HFFc6 (cell line): ENCODE data around the gene CRYBB1. TPM values are rescaled to one million over a fixed set of nuclear protein-coding genes. Genes with fewer than 3 reads are reported as not detected.

ENCODE experiments used
- DNase-seq: peaks from one replicate; pipeline ENCODE4 v3.0.0-alpha.2; 2018
- H3K27ac Mint-ChIP-seq: 2 replicates; pipeline ENCODE4 v1.8.0; 2020; ENCODE audit warnings: mild to moderate bottlenecking, mixed read lengths
- H3K27me3 Mint-ChIP-seq: 2 replicates; pipeline ENCODE4 v1.8.0; 2021; ENCODE audit warnings: mild to moderate bottlenecking, moderate library complexity, mixed read lengths; ENCODE audit not compliant: insufficient read depth
- H3K36me3 Mint-ChIP-seq: 2 replicates; pipeline ENCODE4 v1.8.0; 2021; ENCODE audit warnings: low read depth, mixed read lengths
- H3K4me1 Mint-ChIP-seq: 2 replicates; pipeline ENCODE4 v1.8.0; 2020; ENCODE audit warnings: low read depth, mixed read lengths
- H3K4me3 Mint-ChIP-seq: 2 replicates; pipeline ENCODE4 v1.8.0; 2020; ENCODE audit warnings: mild to moderate bottlenecking, moderate library complexity, mixed read lengths
- H3K9me3 Mint-ChIP-seq: 2 replicates; pipeline ENCODE4 v1.8.0; 2020; ENCODE audit warnings: mild to moderate bottlenecking, mixed read lengths
- microRNA-seq: library from miRNA; unstranded; fragments of <30 nt; microRNA quantifications from one replicate; pipeline ENCODE4, GENCODE V29; 2019
- total RNA-seq, 6 experiments: library from RNA; stranded (reverse); fragmentation: NEBNext Ultra II Directional; extraction: Animal tissue kit (Norgen Biotek cat#: 25700); gene quantifications; 2 replicates in 1 of 6; 3 replicates in 5 of 6; pipeline ENCODE4 v1.2.3, GENCODE V29; 2021
- TF ChIP-seq, protein P1 (sequence below): fragments of 200-600 bp; sonication (generic); IDR thresholded peaks from 2 replicates; pipeline ENCODE4 v1.5.0; 2021; ENCODE audit warnings: antibody characterized with exemption, mild to moderate bottlenecking

The CRYBB1 gene
- total RNA-seq, 6 experiments from 2014 or later: not detected

DNA sequence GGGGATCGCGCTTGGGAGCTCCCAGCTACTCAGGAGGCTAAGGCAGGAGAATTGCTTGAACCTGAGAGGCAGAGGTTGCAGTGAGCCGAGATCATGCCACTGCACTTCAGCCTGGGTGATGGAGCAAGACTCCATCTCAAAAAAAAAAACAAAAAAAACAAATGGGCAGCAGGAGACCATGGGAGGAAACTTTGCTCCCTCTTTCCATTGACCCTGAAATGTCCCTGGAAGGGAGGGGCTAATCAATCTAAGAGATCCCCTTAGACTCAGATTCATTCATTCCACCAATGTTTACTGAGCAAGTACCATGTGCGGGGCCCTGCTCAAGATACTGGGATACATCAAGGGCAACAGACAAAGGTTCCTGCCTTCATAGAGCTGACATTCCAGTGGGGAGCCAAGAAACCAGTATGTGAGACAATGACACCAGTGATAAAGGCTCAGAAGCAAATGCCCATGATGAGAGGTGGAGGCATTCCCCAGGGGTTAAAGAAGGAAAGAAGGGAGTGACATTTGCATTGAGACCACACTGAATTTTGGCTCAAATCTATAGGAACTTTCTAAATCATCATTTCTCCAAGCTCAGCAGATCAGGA lies 67.8 kb downstream of the CRYBB1 start:
- peaks cover 8% of the 10 kb centered on the region for H3K36me3 Mint-ChIP-seq
- peak overlapping the region; percentile 94 for H3K27ac Mint-ChIP-seq
- H3K4me3 Mint-ChIP-seq: peak overlapping the region; percentile 29
- peaks cover 1% of the 10 kb centered on the region; the same call in 1 of the 2 replicates for H3K27me3 Mint-ChIP-seq
- peak; percentile 9 for DNase-seq
- peaks cover 71% of the 10 kb centered on the region for H3K4me1 Mint-ChIP-seq
- TF ChIP-seq, protein P1, sequence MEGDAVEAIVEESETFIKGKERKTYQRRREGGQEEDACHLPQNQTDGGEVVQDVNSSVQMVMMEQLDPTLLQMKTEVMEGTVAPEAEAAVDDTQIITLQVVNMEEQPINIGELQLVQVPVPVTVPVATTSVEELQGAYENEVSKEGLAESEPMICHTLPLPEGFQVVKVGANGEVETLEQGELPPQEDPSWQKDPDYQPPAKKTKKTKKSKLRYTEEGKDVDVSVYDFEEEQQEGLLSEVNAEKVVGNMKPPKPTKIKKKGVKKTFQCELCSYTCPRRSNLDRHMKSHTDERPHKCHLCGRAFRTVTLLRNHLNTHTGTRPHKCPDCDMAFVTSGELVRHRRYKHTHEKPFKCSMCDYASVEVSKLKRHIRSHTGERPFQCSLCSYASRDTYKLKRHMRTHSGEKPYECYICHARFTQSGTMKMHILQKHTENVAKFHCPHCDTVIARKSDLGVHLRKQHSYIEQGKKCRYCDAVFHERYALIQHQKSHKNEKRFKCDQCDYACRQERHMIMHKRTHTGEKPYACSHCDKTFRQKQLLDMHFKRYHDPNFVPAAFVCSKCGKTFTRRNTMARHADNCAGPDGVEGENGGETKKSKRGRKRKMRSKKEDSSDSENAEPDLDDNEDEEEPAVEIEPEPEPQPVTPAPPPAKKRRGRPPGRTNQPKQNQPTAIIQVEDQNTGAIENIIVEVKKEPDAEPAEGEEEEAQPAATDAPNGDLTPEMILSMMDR: no peak
- H3K9me3 Mint-ChIP-seq: no peaks in the 10 kb centered on the region

Small RNA genes within 50 kb of the gene (microRNA-seq; reads per million reads assigned to microRNA genes)
- 12.4 reads per million, percentile 13 among the genes with 10 or more reads in this experiment for gene MIR548J

Other genes starting within 250 kb of the CRYBB1 start
- 1 to 10 TPM in 5 of 6 experiments, under 1 TPM in 1; 0.85 to 2.3 (median 1.3) TPM for gene ASPHD2, start 188.8 kb downstream of the CRYBB1 start, total RNA-seq
- gene HPS4, start 134.2 kb downstream of the CRYBB1 start, total RNA-seq: 10 to 100 TPM; 18.0 to 22.6 (median 20.6) TPM
- gene SRRD, start 134.2 kb downstream of the CRYBB1 start, total RNA-seq: 10 to 100 TPM; 15.0 to 21.2 (median 19.1) TPM
- 10 to 100 TPM; 31.4 to 35.8 (median 33.9) TPM for gene TFIP11, start 105.6 kb downstream of the CRYBB1 start, total RNA-seq
- 10 to 100 TPM; 66.8 to 75.5 (median 73.8) TPM for gene TPST2, start 27.9 kb downstream of the CRYBB1 start, total RNA-seq
- not detected for gene CRYBA4, start 3.9 kb upstream of the CRYBB1 start, total RNA-seq
- under 1 TPM; 0.55 to 0.89 (median 0.75) TPM for gene MIAT, start 39.6 kb upstream of the CRYBB1 start, total RNA-seq